ENCODE data around the gene TBC1D4.

GRCh38 chr13:75482820-75483079 is 781 bp upstream of the TBC1D4 start:
- no peak for TF ChIP-seq FOS (IDR thresholded peaks at IDR 0.05; ENCODE audit: extremely low read depth, insufficient read length)
- TF ChIP-seq U2AF1 (optimal IDR thresholded peaks at IDR 0.05; ENCODE audit: low read depth, low read length) = no peak
- TF ChIP-seq CREM (IDR thresholded peaks at IDR 0.05; ENCODE audit: low read depth) = no peak

Data from K562 (cell line).